ENCODE measurements around the gene SEL1L. TPM values are rescaled to one million over a fixed set of nuclear protein-coding genes. Genes with fewer than 3 reads are reported as not detected.
"Not testable (repeated sequence)": the region's sequence is repeated elsewhere in the genome, so short reads cannot be mapped to it uniquely, and the experiment has no call there.

SEL1L gene
- total and polyA plus RNA-seq, 3 donors from 2014 or later: 30.2 to 40.7 (median 40.0) TPM

DNA sequence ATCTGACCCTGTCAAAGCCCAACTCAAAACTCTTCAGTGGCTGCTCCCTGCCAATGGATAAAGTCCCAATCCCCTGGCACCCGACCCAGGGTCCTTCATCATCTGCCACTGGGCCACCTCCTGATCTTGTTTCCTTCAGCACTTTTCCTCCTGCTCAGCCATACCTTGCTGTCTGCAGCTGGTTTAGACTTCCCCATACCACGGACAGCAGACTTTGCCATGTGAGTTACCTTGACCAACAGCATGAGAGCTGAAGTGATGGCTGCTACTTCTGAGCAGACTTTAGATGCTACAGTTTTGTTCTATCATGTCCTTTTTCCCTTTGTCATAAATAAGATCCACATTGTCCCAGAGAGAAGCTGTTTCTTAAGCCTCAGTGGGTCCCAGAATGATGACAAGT, 100.3 kb downstream of the SEL1L start:
- 66 to 84% methylated on average over 2 of the region's 2 CpGs for WGBS, 2 donors
- Histone ChIP-seq H3K9me3 (no peaks in the 10 kb centered on the region), H3K4me3 (no peak overlapping the region), H3K4me1 (peaks cover 16% of the 10 kb centered on the region), H3K27ac (no peak overlapping the region), H3K27me3 (no peaks in the 10 kb centered on the region), H3K36me3 (ENCODE audit: low read depth, missing control alignments) (no peaks in the 10 kb centered on the region)
- intact Hi-C loops (cut with DNase I; ENCODE audit: low total_unique reads): no loop called here
- TF ChIP-seq, protein P1, sequence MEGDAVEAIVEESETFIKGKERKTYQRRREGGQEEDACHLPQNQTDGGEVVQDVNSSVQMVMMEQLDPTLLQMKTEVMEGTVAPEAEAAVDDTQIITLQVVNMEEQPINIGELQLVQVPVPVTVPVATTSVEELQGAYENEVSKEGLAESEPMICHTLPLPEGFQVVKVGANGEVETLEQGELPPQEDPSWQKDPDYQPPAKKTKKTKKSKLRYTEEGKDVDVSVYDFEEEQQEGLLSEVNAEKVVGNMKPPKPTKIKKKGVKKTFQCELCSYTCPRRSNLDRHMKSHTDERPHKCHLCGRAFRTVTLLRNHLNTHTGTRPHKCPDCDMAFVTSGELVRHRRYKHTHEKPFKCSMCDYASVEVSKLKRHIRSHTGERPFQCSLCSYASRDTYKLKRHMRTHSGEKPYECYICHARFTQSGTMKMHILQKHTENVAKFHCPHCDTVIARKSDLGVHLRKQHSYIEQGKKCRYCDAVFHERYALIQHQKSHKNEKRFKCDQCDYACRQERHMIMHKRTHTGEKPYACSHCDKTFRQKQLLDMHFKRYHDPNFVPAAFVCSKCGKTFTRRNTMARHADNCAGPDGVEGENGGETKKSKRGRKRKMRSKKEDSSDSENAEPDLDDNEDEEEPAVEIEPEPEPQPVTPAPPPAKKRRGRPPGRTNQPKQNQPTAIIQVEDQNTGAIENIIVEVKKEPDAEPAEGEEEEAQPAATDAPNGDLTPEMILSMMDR (IDR thresholded peaks at IDR 0.05): no peak
- DNase-seq: no peak

DNA sequence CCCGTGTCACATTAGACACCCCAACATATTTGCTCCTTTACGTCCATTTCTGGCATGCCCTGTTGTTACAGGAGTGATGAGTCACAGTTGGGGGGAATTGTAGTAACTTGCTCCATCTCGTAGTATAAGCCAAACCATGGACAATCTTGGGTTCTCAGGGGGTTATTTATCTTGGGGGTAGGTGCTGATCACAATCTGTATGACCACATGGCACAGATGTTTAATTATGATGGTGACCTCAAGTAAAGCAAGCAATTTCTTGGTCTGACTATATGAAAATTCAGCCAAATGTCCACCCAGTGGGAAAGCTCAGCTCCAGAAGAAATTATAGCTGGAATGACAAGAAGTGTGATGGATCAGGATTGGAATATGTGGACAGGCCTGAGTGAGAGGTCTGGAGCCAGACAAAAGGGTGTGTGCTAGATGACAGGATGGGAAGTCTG, 101.4 kb downstream of the SEL1L start:
- peaks cover 16% of the 10 kb centered on the region for H3K4me1 ChIP-seq
- TF ChIP-seq, protein P1 (IDR thresholded peaks at IDR 0.05): no peak
- no peak for TF ChIP-seq POLR2A (IDR thresholded peaks at IDR 0.05)
- H3K9me3 ChIP-seq: no peaks in the 10 kb centered on the region
- intact Hi-C loops (cut with DNase I; ENCODE audit: low total_unique reads): no loop called here
- H3K4me3 ChIP-seq: no peak overlapping the region
- 90 to 95% methylated on average over 3 of the region's 3 CpGs for WGBS, 2 donors
- no peaks in the 10 kb centered on the region for H3K27me3 ChIP-seq
- no peak overlapping the region for H3K27ac ChIP-seq
- H3K36me3 ChIP-seq (ENCODE audit: low read depth, missing control alignments): no peaks in the 10 kb centered on the region
- DNase-seq: no peak

DNA sequence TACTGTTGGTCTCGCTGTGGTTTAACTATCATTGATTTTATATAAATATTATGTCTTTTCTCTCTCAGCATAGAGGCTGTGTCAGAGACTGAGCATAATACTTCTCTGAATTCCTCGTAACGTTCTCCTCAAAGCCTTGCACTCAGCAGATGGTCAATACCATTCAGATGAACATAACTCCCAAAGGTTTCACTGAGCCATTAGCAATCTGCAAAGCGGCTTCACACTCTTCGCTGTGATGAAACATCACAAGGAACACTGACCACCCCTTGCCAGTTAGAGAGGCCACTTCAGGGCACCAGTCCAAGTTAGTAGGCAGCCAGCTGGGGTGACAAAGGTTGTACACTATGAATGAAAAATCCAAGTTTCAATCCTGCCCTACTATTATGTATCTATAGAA, 103.4 kb downstream of the SEL1L start:
- no peak for DNase-seq
- no peaks in the 10 kb centered on the region for H3K27me3 ChIP-seq
- peaks cover 9% of the 10 kb centered on the region for H3K4me1 ChIP-seq
- H3K27ac ChIP-seq: no peak overlapping the region
- H3K36me3 ChIP-seq (ENCODE audit: low read depth, missing control alignments): no peaks in the 10 kb centered on the region
- intact Hi-C loops (cut with DNase I; ENCODE audit: low total_unique reads): no loop called here
- H3K4me3 ChIP-seq: no peak overlapping the region
- no peaks in the 10 kb centered on the region for H3K9me3 ChIP-seq
- WGBS, 2 donors: 83 to 90% methylated on average over 5 of the region's 5 CpGs
- TF ChIP-seq POLR2A (IDR thresholded peaks at IDR 0.05): no peak
- TF ChIP-seq, protein P1 (IDR thresholded peaks at IDR 0.05): no peak

- intact Hi-C loops (cut with DNase I; ENCODE audit: low total_unique reads); H3K27me3 ChIP-seq; H3K9me3 ChIP-seq; H3K27ac ChIP-seq; H3K36me3 ChIP-seq (ENCODE audit: low read depth, missing control alignments); H3K4me3 ChIP-seq; DNase-seq; H3K4me1 ChIP-seq: not testable (repeated sequence)
- WGBS, 2 donors: 93 to 97% methylated on average over 11 of the region's 11 CpGs
These were observed 103.9 kb downstream of the SEL1L start for GRCh38 chr14:81429749-81430148.

DNA sequence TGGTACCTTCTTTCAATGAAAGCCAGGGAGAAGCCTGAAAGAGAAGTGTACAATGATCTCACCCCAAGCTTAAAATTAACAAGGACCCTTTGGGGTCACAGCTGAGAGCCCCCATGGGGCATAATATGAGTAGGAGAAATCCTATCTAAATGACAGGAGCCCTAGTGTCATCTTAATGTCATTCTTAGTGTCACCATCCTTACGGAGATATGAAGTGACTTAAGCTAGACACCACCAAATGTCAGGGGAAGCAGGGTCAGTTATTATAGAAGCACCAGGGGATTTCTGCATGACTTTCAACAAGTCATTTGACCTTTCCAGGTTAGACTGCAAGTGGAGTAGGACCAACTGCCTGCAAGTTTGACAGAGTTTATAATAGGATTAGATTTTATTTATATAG, 104.6 kb downstream of the SEL1L start:
- Histone ChIP-seq H3K4me1 (peaks cover under 1% of the 10 kb centered on the region), H3K36me3 (ENCODE audit: low read depth, missing control alignments) (no peaks in the 10 kb centered on the region), H3K27me3 (no peaks in the 10 kb centered on the region), H3K4me3 (no peak overlapping the region), H3K9me3 (no peaks in the 10 kb centered on the region), H3K27ac (no peak overlapping the region)
- intact Hi-C loops (cut with DNase I; ENCODE audit: low total_unique reads): no loop called here
- TF ChIP-seq, protein P1 (IDR thresholded peaks at IDR 0.05): no peak
- no peak for TF ChIP-seq POLR2A (IDR thresholded peaks at IDR 0.05)
- 92 to 97% methylated on average over 1 of the region's 1 CpG for WGBS, 2 donors
- no peak for DNase-seq
